ENCODE data around the gene PIEZO1.

- TF ChIP-seq CTCF (IDR thresholded peaks at IDR 0.05) (no peak), ZFX (IDR thresholded peaks at IDR 0.05; ENCODE audit: borderline replicate concordance) (no peak)
Observed at GRCh38 chr16:88764913-88765349, 20.1 kb downstream of the PIEZO1 start.

Measured in 22Rv1 (cell line).